GM18507 (cell line): Measurements from ENCODE around the gene OVCH1.

Experiments
- DNase-seq: peaks from one replicate; pipeline ENCODE4 v3.0.0; 2011; ENCODE audit warnings: low read depth; ENCODE audit not compliant: insufficient read length; ENCODE audit errors: extremely low spot score
- FAIRE-seq: peaks from 2 replicates; lab custom pipeline; 2011; peaks lifted over from hg19 to GRCh38; lab: Jason Lieb, UNC

OVCH1 gene

DNA sequence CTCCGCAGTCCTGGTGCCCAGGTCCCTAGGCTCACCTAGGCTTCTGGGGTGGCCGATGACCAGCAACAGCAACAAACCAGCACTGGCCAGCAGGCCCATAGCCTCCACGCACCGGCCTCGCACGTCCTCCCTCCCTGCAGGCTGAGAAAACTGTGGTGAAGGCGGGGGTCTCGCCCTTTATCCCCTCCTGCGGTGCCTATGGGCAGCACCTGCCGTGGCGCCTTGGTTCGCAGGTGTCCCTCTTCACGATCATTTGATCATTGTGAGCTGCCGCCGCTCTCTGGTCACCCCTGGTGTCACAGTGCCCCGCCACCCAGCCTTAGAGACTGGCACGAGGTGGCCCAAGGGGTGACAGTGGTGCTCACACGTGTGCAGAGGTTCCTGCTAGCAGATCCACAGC lies at the start of gene OVCH1:
Gene OVCH1, minus strand, starts transcription at position 99 of the 400 bp plus-strand sequence. Its CDS starts 0 bp downstream, at position 99.
- DNase-seq = no peak
- no peak for FAIRE-seq

DNA sequence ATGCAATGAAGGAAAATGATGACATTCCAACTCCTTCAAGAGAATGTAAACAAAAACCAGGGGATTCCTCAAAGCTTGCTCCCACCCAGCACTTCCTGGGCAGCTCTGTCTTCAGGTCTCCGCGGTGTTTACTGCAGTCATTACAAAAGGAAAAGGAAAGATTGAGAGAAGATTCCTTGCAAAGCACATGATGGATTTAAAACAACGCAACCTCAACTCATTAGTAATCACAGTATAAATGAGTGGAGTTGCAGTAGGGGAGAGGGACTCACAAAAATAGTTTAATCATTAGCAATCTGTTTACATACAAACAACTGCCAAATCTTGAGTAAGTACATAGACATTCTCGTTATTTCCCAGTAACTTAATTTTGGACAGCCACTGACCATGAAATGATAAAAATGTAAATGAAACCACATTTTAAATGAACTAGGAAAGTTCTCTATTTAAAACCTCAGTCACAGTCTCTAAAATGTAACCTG lies 49.7 kb upstream of the OVCH1 start:
- no peak for DNase-seq

GRCh38 chr12:29546000-29546399 lies 48.5 kb upstream of the OVCH1 start:
- no peak for FAIRE-seq
- DNase-seq = no peak

More for the DNA sequence above, 49.7 kb upstream of the OVCH1 start:
- FAIRE-seq = no peak

DNA sequence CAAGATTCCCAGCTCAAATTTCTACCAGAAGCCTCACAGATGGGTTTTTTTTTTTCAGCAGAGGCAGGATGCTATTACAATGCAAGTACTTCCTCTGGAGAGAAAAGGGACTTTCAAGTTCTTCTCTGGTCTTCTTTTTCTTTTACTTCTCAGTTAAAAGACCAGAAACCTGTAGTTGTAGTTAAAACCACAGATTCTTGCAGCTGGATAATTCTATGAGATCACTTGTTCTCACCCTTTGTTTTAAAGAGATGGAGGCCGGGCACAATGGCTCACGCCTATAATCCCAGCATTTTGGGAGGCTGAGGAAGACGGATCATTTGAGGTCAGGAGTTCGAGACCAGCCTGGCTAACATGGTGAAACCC lies 47.6 kb upstream of the OVCH1 start:
- FAIRE-seq (no peak), DNase-seq (no peak)

DNA sequence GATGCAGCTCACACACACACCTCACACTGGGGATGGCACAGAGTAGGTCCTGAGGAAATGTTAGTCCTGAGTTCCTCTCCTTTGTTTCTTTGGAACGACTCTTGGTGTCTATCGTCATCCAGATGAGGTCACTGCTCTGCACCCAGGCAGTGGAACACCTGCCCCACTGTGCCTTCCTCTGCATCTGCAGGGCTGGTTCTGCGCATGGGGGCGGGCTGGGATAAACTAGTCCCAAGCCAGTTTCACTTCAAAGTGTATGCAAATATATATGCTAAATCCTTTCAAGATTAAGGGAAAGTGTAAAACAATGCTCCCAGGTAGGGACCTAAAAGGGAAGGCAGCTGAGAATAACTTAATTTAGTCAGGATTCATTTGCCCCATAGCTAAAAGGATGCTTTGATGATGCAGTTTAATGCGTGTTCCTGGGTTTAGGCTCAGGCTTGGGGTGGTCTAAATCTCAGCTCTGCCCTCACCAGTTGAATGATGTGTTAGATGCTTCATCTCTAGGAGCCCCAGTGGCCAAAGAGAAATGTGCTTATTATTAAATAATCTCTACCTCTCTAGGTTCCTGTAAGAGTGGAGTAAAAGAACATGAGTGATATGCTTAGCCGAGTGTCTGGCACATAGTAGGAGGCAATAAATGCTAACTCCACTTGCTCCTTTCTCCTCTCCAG lies 47.1 kb upstream of the OVCH1 start:
- FAIRE-seq (no peak), DNase-seq (no peak)

GRCh38 chr12:29543036-29543435 lies 45.5 kb upstream of the OVCH1 start:
- DNase-seq (no peak), FAIRE-seq (no peak)

DNA sequence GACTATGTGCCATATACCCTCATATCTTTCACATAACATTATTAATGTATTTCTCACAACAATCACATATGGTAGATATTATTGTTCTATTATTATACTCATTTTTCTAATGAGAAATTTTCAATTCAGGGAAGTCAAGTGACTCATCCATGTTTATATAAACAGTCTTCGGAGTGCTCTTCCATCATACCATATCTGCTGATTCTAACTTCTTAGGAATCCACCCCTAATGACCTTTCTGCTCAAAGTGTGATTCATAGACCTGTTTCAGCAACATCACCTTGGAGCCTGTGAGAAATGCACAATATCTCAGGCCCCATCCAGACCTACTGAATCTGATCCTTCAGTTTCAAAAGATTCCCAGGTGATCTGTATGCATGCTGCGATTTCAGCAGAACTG lies 39.8 kb upstream of the OVCH1 start:
- no peak for FAIRE-seq
- no peak for DNase-seq

DNA sequence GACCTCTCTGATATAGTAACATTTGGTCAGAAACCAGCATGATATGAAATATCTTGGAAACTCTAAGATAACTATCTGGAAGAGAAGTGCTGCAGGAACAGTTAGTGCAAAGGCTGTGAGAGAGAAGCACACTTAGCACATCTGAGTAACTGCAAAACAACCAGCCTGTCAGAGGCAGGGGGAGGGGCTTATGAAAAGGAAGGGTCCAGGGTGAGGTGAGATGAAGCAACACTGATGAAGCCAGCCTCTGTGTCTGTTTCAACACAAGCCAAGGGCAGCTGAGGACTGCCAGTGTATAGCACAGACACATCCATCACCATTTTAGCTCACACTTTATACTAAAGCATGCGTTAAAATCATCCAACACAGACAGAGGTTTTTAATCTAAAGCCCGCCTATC lies 37.4 kb upstream of the OVCH1 start:
- FAIRE-seq (no peak), DNase-seq (no peak)

- DNase-seq (no peak), FAIRE-seq (no peak)
These were observed 36.5 kb upstream of the OVCH1 start for GRCh38 chr12:29533815-29534489.

DNA sequence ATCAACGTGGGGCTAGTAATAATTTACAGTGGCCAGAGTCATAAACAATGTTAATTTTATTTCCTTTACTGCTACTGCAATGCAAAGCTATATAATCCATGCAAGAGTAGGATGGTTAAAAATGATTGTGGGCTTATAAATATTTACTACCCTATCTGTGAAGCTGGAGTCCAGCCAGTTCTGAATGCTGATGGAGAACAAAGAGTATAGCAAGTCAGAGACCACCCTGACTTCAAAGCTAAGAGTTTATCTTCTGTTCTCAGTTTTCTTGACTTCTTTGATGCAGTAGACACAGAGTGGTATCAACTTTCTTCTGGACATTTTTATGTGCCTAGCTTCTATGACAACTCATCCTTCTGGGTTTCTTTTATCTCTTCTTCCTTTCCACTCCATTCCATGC lies 34.0 kb upstream of the OVCH1 start:
- no peak for FAIRE-seq
- DNase-seq = no peak

DNA sequence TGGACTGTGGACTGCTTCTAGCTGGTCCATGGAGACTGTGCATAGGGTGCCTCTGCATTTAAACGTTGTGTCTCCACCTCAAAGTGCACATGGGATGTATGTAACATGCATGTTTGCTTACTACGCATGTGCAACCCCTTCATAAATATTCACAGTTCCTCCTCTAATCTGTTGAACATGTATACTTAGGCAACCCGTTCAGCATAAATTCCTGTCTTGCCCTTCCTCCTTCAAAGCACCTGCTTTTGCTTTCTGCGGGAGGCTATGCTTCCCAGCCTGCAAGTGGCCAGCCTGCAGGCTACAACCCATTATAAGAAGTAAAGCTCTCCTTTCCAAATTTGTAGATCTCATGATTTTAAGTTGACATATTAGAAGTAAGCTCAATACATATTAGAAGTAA lies 33.0 kb upstream of the OVCH1 start:
- FAIRE-seq = no peak
- no peak for DNase-seq

- FAIRE-seq = no peak
- DNase-seq = no peak
These were observed 30.7 kb upstream of the OVCH1 start for GRCh38 chr12:29528161-29528560.

- FAIRE-seq (no peak), DNase-seq (no peak)
These were observed 24.5 kb upstream of the OVCH1 start for GRCh38 chr12:29521951-29522350.

GRCh38 chr12:29519585-29520182 lies 22.2 kb upstream of the OVCH1 start:
- FAIRE-seq (peak; percentile 39), DNase-seq (no peak)

GRCh38 chr12:29518407-29518806 lies 20.9 kb upstream of the OVCH1 start:
- FAIRE-seq (no peak), DNase-seq (no peak)

GRCh38 chr12:29517264-29517663 lies 19.8 kb upstream of the OVCH1 start:
- no peak for DNase-seq
- no peak for FAIRE-seq

DNA sequence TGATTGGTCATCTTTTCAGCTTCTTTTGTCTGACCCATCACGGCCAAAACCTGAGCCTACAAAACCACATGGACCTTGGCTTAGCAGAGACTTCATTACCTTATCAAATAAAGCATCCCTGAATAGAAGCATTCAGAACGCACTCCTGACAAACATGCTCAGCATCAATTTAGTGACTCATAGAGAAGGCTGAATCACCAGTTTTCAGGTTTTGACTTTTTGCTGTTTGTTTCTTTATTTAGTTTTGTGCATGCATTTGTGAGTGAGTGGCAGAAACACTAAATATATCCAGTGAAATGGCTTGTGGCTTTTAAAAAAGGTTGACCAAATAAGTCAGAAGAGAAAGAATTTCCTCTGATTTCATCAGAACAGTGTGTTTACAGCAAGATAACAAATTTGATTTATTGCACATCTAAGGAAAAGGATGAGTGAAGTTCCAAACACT lies 19.0 kb upstream of the OVCH1 start:
- no peak for DNase-seq
- no peak for FAIRE-seq

GRCh38 chr12:29510591-29511185 lies 13.2 kb upstream of the OVCH1 start:
- FAIRE-seq (no peak), DNase-seq (no peak)

DNA sequence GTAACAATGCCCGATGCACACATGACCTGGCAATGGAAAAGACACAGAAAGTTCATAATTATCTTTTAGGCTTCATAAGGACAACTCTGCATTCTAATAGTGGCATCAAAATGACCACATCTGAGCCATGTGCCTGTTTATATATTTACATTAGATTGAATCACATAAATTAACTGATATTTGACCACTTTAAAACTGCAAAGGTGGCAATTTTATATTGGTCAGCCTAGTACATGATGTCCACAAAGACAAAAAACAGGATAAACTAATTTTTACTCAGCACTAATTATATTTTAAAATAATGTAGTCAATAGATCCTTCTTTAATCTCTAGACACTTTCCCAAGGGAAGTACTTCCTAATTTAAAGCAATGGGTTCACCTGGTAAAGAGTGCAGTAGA lies 12.0 kb upstream of the OVCH1 start:
- no peak for FAIRE-seq
- no peak for DNase-seq

DNA sequence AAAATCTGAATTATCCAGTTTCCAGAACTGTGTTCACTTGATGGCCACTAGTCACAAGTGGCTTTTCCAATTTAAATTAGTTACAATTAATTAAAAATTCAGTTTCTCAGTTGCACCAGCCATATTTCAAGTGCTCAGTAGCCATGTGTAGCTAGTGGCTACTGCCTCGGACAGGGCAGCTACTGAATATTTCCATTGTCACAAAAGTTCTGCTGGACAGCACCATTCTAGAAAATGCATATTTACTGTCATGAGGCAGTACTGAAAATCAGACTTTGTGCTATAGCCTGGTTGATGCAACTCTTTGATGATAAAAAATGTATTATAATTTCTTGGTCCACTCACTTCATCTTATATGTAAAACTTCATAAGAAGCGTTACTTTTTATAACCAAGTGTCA lies 11.5 kb upstream of the OVCH1 start:
- DNase-seq (no peak), FAIRE-seq (no peak)
